AG09309 (cell line): ENCODE measurements around the gene ZNF737.

Experiments used
- DNase-seq: peaks from one replicate; pipeline ENCODE4 v3.0.0-alpha.2; 2010; ENCODE audit warnings: low read depth
- H3K4me3 ChIP-seq: 2 replicates; pipeline ENCODE4 v1.5.1; 2011; ENCODE audit warnings: mild to moderate bottlenecking, low read depth, low read length, moderate library complexity; ENCODE audit not compliant: control insufficient read depth
- CTCF ChIP-seq: IDR thresholded peaks from 2 replicates; pipeline ENCODE4 v1.5.1; 2011; ENCODE audit warnings: mild to moderate bottlenecking, low read depth, low read length, inconsistent platforms; ENCODE audit not compliant: insufficient read depth, control insufficient read depth; ENCODE audit errors: missing control alignments

Gene ZNF737

GRCh38 chr19:20513189-20513904 is 52.2 kb downstream of the ZNF737 start:
- no peak for DNase-seq

GRCh38 chr19:20503476-20503875 is 62.1 kb downstream of the ZNF737 start:
- TF ChIP-seq CTCF: no peak
- no peak overlapping the region for H3K4me3 ChIP-seq
- no peak for DNase-seq

More at GRCh38 chr19:20513189-20513904, 52.2 kb downstream of the ZNF737 start:
- TF ChIP-seq CTCF: no peak
- H3K4me3 ChIP-seq: no peak overlapping the region
